Stimulated activated CD8-positive, alpha-beta memory T cell treated with anti-CD3 and anti-CD28 coated beads, Interleukin-4, amount 100 ng/mL, for 4 hours (primary cell): ENCODE data around the gene EIF2AK3.
"Not testable (repeated sequence)": the region's sequence is repeated elsewhere in the genome, so short reads cannot be mapped to it uniquely, and the experiment has no call there.

Source experiments
- DNase-seq, 2 donors: peaks; one replicate each; pipeline ENCODE4 v3.0.0-alpha.2; 2020; ENCODE audit warnings: low read depth in 2 of 2, low spot score in 1 of 2

EIF2AK3 gene

DNA sequence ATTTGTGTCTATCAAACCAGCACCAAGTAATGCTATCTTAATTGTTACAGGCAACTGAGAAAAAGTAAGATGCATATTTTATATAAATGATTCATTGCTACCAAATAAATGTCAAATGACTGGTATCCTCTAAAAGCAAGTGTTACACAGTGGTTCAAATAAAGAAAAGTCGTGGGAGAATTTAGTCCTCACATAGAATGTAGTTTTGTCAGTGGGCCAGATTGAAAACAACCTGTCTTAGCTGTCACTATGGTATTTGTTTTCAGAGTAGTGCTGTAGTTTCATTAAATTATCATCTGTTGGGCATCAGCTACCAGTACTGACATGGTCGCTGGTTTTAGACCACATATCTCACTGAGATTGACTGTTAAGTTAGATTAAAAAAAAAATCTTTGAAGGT, 10.2 kb upstream of the EIF2AK3 start:
- DNase-seq: no peak

DNA sequence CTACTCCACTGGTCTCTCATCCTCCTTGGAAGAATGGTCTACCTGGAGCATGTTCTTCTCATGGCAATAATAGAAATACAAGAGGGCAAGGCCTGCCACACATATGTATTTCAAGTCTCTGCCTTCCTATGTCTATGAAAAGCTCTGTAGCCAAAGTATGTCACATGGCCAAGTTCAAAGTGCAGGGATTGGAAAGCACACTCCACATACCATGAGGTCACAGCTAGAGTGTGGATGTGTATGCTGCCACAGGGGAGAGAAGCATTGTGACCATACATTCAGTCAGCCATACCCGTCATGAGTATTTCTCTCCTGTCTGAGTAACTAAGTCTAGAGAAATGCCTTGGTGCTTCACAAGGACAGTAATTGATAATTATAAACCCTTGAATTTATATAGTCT, 8.8 kb upstream of the EIF2AK3 start:
- no peak for DNase-seq

DNA sequence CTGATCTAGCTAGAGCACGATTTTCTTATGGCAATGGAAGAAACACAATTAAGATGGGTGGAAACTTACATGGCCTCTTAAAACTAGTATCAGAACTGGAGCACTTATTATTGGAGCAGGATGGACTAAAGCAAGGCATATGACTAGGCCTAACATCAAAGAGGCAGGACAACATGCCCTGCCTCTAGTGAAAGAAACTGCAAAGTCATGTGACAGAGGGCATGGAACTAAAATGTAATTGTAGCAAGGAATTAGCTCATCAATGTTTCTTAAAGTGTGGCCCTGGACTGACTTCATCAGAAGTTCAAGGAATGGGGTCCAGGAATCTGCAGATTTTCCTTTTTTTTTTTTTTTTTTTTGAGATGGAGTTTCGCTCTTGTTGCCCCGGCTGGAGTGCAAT, 5.3 kb upstream of the EIF2AK3 start:
- no peak for DNase-seq

DNA sequence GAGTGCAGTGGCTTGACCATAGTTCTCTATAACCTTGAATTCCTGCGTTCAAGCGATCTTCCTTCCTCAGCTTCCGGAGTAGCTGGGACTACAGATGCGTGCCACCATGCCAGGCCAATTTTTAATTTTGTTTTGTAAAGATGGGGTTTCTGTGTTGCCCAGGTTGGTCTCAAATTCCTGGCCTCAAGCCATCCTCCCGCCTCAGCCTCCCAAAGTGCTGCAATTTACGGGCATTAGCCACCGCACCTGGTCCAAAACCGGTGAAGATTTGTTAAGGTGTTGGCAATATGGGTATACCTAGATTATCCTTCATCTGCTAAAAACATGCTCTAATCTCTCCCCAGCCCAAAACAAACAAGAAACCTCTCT, 1.3 kb upstream of the EIF2AK3 start:
- DNase-seq: no peak

DNA sequence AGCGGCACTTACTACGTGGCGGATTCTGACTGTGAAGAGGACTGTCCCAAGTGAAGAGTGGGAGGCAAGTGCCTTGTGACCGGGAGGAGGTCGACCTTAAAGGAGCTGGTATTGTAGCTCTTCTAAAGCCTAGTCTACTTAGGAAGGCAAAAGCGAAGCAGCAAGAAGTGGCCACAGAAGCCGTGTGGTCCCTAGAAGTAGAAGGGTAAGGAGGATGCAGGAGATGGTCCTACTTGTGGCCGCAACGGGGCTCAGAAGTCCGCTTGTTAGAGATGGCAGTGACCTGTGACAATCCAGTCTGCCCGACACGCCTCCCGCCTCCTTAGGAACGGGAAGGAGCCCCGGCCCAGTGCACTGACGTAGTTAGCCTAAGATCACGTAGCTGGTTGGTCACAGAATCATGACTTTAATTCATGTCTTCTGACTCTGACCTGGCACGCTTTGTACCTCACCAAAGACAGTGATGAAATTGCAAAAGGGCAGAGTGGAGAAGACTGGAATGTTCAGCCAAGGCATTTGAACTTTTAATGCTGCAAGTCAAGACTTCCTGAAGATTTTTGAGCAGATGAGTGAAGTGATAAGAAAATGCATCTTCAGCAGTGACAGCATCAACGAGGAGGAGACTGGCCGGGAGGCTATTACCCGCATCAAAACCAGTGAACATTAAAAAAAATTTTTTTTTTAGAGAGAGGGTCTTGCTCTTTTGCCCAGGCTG, 749 bp upstream of the EIF2AK3 start:
- peak; percentile 39 to 66 for DNase-seq

DNA sequence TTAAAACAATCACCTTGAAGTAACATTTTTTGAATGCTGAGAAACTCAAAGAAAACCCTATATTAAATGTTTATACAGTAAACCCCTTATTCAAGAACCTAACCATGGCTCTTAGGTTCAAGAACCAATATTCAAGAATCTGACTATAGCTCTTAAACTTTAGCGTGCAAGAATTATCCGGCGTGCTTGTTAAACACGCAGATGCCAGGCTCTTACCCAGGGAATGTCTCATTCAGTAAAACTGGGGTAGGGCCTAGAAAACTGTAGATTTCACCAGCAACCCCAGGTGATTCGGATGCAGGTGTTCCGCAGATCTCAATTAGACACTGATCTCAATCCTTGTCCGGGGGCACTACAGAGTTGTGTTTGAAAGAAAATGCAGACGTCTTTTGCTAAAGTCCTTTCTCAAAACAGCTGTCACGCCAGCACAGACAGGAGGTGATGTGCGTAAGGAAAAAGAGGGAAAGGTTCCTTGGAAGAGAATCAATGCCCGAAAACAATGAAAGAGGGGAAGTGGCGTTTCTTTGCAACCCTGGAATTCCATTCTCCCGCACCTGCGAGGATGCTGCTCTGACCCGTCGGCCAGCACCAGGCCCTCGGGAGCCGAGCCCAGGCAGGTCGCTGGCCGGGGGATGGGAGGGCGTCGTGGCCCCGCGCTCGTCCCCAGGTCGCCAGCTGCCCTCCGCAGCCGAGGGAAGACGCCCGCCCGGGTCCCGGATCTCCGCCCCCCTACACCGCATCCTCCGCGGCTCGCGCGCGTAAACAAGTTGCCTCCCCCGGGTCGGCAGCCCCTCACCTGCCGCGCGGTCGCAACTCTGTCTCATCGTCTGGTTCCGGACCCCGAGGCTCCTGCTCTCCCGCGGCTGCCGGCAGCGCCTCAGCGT, 851 bp downstream of the EIF2AK3 start:
- peak in 1 of 2 donors; percentile 24 for DNase-seq

DNA sequence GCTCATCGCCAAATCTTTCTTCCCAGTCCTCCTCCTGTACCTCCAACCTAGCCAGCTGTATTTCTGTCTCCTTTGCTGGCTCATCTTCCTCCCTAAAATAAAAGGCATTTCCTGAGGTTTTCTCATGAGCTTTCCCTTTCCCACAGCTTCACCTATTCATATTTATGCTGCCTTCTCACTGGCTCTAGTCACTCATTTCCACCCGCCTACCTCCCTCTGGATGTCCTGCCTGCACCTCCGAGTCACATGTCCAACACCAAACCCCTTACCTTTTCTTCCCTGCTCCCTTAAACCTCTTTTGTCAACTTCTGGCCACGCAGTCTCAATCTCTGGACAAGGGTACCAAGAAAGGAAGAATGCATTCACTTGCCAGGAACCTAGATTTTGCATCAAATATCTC, 2.8 kb downstream of the EIF2AK3 start:
- no peak for DNase-seq

DNA sequence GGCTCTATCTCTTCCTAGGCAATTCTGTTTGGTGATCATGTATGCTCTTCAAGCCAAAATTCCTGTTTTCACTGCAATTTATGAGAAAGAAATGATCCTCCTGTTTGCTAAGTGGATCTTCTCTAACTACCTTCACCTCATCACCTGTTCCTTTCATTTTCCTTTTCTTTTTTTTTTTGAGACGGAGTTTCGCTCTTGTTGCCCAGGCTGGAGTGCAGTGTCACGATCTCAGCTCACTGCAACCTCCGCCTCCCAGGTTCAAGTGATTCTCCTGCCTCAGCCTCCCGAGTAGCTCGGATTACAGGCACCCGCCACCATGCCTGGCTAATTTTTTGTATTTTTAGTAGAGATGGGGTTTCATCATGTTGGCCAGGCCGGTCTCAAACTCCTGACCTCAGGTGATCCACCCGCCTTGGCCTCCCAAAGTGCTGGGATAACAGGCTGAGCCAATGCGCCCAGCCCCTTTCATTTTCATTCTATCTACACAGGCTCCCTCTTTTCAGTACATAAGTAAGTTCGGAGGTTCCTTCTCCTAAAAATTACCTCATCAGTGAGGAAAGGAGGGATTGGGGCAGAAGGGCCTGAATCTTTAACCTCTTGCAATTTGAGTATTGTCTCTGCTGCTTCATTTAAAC, 3.3 kb downstream of the EIF2AK3 start:
- DNase-seq: not testable (repeated sequence)

DNA sequence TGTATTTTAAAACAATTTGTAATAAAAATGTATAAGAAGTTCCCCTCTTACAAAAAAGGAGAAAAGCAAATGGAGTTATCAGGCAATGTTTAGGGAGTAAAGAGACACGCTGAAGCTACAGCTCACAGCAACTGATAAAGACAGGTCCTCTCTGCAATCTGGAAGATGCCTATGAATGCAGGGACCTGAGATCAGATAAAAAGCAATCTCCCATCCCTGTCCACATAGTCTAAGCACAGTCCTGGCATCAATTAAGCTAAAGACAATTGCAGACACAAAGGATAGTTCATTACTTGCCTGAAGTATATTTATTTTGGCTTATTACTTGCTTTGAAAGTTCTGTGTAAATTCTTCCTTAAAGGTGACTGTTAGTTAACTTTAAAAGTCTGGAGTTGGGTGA, 5.0 kb downstream of the EIF2AK3 start:
- no peak for DNase-seq

DNA sequence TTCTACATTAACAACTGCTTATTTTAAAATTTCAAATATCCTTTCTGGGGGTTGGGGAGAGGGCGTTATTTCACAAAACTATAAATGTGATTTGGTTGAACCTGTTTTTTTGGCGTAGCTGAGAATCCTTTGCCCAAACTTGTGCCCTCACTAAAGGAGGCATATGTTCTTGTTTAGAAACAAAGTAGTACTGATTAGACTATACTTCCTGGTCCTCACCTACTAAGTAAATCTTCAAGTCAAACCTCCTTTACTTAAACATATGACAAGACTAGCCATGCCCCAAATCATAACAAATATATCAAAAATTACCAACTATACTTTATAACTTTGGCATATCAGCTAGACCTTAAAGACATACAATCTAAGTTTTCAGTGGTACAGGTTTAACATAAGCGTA, 5.8 kb downstream of the EIF2AK3 start:
- no peak for DNase-seq

DNA sequence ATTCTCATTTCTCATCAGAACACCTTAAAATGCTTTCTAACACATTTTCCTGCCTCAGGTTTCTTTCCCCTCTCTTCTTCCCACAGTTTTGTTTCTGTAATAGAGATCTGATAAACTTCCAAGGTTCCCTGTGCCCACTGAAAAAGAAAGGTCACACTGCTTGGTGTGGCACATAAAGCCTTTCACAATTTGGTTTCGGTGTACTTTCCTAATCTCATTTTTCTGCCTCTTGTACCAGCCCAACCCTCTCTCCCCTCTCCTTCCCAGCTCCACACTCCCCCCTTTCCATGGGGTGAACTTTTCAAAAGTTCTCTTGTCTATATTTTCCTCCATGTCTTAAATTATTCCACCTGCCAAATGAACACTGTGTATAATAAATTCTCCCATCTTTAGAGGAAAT, 7.2 kb downstream of the EIF2AK3 start:
- DNase-seq: no peak

DNA sequence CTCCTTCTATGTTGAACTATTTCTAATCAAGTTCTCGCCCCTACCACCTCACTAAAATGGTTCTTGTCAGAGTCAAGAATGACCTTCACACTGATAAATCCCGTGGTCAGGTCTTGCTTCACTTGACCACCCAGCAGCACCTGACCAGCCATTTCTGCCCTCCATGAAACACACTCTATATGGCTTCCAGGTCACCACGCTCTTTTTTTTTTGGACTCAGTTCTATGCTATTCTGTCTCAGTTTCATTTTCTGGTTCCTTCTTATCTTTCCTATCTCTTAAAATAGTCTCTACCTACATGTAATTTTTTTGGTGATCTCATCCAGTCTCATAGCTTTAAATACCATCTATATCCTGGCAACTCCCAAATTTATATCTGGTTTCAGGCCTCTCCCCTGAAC, 11.4 kb downstream of the EIF2AK3 start:
- DNase-seq: no peak

DNA sequence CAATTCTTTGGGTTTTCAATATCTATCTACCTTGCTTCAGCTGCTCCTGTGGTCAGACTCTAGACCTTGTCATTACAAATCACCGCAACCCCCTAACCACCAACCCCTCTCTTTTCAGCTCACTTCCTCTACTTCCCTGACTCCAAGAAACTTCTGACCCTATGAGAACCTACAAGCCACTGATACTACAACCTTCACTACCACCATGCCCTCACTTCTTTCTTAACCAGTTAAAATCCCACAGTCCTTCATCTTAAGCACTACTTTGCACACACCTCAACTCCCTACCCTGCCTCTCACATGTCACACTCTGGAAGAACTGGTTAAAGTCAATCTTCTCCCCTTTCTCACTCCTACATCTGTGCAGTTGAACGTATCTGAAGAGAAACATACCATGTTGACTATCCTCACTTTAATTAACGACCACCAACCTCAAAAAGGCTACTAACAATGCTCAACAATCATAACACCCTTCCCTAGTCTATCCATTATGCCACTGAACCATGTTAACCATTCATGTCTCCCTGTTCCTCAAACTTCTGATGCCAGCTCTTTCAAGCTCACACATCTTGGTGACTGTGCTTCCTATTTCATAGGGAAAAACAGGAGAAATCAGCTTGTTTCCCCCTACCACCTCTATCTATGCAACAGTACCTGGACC, 12.6 kb downstream of the EIF2AK3 start:
- DNase-seq: no peak

DNA sequence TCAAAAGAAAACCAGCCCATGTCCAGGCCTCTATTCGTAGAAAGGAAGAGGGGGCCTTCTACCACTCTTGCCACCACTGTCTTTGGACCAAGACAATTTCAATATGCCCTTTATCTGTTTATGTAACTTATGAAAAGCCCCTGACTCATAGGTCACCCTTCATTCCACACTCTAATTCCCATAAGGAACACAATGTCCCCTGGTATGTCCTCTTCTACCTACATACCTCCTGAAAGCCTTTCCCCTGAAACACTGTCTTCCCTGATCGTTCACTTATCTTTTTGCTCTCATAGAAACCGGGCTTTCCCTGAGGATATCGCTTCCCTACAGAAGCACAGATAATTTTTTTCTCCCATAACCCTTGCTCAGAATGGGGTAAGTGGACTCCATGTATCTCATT, 13.3 kb downstream of the EIF2AK3 start:
- DNase-seq: no peak

DNA sequence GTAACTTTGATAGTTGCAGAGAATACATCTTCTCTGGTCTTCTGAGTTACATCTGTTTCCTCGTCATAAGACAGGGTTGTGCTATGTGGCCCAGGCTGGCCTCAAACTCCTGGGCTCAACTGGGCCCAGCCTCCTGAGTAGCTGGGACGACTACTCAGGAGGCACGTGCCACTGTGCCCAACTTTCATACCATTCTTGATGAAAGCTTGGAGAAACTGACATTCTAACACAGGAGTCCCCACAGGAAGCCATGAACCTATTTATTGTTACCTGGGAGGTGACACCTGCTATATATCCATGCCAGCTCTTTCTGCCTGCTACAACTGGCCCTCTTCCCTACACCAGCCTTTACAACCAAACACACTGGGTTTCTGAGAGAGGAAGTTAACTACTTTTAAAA, 19.1 kb downstream of the EIF2AK3 start:
- no peak for DNase-seq

DNA sequence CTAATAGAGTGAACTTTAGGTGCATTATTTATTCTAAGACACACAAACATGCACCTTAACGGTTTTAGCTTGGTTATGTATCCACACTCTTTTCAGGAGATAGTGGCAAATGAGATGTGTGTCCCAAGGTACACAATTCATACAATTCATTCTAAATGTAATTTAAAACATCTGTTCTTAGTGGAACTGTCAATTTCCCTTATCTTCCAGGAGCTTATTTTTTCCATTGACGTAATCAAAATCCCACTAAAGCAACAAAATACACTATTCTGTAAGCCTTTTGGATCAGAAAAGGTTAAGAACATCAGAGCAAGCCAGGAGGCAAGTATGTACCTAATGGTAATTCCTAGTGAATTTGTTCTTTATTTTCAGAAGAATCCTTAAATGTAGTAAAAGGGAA, 19.8 kb downstream of the EIF2AK3 start:
- DNase-seq: no peak

DNA sequence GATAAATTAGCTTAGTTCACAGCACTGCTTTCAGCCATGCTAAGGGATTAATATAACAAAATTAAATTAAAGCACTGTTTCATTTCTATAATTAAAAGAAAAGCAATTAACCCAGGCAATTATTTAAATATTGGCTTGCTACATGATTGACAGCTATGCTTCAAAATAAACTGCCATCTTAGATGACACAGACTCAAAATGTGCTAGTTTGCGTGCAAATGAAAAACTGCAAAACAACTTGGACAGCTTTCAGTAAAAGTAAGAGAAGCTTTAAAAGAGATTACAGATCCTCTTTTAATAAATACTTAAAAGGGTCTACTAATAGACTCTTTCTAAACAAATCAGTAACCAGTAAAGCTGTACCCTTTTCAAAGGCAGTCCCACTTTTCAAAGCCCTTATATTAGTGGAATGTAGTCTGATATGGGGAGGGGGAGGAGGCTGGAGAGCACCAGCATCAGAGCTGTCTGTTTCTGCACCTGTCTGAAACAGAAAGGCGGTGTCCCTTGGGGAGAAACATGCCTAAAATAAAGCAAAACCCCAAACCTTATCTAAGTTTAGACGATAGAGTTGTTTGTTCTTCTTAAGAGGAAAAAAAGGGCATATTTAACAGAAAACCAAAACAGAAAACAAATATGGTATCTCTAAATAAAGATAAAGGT, 20.8 kb downstream of the EIF2AK3 start:
- DNase-seq: no peak

DNA sequence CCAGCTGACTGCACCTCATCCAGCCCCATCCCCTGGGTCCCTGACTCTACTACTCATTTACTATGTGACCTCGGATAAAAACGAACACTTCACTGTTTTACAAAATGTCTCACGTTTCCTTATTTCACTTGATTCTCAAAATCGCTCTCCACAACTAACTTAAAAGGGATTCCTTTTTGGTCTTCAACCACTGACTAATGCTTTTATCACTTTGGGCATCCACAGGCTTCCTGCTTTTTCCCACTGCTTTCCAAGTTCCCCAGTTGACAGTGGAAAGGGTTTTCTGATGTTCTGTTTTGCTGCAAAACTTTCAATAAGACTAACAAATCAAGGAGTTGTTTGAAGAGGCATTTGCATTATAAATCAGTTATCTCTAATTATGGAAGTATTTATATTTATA, 24.1 kb downstream of the EIF2AK3 start:
- DNase-seq: no peak

DNA sequence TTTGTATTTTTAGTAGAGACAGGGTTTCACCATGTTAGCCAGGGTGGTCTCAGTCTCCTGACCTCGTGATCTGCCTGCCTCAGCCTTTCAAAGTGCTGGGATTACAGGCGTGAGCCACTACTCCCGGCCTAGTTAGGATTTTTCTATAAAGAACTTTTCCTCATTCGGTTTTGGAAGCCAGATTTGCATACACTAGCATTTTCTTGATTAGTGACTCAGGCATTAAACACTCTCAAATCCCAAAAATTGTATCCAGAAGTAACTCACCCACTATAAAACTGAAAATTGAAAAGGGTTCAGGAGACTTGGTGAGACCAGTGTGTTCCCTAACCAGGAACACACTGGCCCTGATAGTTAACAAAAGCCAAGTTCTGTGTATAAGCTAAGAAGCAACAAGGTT, 25.2 kb downstream of the EIF2AK3 start:
- no peak for DNase-seq

DNA sequence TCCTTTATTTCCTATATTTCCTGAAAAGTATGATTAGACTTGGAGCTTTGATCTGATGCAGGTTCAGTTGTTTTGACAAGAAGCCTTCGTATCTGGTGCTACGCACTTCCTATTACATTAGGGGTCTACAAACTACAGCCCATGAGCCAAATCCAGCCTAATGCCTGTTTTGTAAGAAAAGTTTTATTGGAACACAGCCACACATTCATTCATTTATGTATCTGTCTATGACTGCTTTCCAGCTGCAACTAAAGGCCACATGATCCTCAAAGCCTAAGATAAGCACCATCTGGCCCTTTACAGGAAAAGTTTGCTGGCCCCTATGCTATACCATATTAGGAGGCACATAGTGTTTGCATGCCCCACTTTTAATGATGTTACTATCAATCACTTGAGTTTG, 26.0 kb downstream of the EIF2AK3 start:
- no peak for DNase-seq

DNA sequence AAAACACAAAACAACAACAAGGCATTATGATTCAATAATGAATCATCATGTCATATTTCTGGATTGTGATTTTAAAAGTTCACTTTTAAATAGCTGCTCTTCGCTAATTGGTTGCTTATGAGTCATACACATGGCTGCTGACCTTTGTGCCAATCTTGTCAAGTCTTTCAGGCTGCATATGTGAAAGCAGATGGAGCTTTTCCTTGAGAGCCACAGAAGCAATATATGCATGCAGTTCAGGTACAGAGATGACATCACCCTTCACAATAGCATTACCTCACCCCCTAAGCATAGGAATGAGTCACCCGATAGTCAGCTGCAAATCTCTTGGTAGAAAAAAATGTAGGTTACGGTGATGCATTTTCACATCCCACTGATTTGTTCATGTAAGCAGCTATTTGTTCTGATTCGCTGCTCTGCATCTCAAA, 27.2 kb downstream of the EIF2AK3 start:
- DNase-seq: peak in 1 of 2 donors; percentile 7
